Measurements from ENCODE around the gene NRP1.

The NRP1 gene

DNA sequence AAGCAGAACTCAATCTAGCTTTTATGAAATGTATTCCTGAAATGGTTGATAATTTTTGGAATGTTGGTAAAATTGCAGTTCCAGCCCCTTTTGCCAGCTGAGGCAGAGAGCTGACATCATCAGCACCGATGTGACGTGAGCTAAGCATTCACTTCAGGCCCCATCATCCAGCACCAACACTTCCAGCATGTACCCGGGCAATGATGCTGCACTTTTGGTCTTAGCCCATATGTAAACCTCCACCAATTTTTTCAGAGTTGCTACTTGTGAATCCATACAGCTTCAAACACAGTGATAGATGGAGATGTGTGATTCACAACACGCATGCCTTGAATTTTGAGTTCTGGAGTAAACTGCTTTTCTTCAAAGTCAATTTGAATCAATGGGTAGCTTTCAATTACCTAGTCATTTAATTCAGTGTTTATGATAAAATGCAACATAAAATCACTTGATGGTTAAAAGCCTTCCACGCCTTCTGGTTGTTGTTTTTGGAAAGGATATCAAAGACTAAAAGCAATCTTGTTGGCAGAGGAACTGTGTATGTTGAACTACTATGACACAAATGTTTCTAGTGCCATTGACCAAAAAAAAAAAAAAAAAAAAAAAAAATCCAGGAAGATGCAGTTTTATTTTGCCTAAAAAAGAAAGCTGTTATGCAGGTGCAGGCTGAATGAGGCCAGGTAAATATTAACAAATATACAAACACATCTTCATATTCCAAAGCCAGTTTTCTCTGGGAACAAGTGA lies 73.9 kb downstream of the NRP1 start:
- no peak for DNase-seq (ENCODE audit: low read depth in 3 of 3)

DNA sequence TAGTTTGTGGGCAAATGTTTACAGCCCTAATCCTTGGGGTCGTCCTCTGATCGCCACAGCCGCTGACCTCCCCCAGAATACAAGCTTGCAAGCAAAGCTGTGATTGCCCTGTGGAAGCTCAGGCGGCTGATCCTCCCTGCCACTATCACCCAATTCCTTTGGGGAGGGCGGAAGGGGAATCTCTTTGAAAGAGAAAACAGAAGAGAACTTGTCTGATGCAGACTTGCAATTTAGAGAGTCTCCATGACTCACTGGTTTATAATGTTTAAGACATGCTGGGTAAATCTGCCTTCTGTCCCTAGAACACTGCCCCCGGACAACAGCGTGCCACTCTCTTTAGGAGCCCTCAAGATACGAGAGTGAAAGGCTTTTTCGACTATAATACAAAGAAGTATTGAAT lies 75.5 kb downstream of the NRP1 start:
- no peak for DNase-seq (ENCODE audit: low read depth in 3 of 3)

DNA sequence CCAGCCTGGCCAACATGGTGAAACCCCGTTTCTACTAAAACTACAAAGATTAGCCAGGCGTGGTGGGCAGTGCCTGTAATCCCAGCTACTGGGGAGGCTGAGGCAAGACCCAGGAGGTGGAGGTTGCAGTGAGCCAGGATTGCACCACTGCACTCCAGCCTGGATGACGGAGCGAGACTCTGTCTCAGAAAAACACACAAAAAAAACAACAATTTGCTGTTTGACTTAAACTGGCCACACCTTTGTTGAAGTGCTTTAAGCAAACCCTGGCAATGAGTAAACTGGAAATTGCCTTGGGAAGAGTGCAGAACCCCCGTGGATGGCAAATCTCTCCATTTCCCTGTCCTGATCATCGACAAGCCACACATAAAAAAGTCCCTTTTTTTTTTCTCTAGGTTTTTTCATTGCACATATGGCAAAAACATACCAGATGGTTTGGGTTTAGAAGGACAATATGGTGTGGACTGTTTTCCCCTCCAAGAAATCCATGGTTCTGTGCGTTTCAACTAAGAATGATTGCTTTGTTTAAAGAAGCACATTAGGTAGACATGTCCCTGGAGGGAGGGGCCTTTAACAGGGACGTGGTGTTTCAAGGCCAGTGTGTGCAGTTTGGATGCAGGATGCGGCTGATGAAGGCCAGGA lies 76.9 kb downstream of the NRP1 start:
- no peak for DNase-seq (ENCODE audit: low read depth in 3 of 3)

DNA sequence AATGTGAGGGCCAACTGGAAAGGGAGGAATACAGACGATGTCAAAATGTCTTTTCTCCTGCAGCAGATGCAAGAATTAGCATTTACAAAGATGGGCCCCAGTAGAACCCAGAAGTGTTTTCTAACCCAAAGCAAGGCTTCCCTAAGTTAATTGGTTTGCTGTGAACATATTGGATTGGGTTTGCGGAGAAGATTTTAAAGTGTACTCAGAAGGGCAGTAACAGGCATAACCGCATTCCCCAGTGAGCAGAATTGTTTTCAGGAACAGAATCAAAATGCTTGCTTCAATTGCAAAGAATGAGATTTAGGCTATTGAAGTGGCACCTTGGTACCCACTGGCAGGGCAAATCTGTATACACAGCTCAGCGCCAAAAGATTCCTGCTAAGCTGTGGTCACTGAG lies 78.0 kb downstream of the NRP1 start:
- no peak for DNase-seq (ENCODE audit: low read depth in 3 of 3)

DNA sequence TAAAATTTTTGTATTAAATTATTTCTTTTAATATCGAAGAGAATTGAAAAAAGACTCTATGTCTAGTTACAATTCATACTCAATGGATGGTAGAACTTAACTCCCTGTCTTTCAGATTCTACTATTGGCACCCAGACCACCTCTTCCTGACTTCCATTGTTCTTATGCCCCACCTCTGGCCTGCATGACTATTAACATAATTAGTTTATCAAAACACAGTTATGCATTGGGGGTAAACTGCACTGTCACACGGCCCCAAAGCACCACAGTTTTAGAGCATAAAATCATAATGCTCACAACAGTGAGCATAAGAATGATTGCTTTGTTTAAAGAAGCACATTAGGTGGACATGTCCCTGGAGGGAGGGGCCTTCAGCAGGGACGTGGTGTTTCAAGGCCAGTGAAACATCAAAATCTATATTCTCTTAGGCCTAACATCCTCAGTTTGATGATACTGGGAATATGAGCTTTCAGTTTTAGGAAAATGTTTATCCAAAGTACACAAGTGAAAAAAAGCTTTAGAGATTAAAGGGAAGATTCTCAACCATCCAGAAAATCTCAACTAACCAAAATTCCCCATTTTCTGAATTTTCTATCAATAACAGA lies 79.8 kb downstream of the NRP1 start:
- DNase-seq (ENCODE audit: low read depth in 3 of 3) = no peak

DNA sequence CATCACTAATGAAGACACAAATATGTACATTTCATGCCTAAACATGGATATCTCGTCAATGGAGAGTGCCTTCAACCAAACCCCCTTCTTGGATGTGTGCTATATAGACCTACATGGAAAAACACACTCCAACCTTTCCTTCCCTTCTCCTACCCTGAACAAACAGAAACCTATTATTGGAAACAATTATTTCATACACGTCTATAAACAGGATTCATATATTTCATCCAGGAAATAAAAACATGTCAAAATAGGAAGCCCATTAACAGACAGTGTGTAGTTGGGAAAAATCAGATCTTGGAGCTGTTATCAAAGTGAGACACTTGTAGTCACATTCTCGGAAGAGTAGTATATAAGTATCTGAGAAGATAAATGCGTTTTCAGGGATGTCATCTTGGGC lies 81.1 kb downstream of the NRP1 start:
- DNase-seq (ENCODE audit: low read depth in 3 of 3) = no peak

DNA sequence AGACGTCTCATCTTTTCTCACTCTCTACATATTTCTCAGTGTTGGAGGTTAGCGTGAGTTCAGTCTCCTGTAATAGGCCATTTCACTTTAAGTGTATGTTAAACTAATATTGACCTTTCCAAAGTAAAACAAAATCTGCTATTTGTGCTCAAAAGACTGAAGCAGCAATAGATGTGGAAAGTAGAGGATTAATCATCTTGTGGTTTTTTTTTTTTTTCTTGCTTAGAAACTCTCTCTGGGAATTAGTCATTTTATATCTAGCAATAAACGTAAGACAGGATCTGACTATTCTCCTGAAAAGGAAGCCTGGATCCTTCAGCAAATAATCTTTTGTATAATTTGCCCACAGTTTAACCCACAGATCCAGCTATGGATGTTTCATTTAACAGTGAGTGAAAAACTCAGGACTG lies 81.7 kb downstream of the NRP1 start:
- no peak for DNase-seq (ENCODE audit: low read depth in 3 of 3)

DNA sequence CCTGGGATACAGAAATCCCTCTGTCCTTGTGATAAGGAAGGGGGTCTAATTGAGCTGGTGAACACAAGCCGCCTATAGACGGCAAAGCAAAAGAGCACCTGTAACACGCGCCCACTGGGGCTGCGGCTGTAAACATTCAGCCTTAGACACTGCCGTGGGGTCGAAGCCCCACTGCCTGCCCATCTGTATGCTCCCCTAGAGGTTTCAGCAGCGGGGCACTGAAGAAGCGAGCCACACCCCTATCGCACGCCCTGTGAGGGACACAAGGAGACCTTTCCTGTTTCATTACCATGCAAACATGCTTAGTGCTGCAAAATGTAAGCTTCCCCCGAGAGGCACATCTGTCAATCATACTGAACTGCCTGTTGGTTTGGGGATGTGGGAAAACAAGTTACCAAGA lies 82.1 kb downstream of the NRP1 start:
- no peak for DNase-seq (ENCODE audit: low read depth in 3 of 3)

DNA sequence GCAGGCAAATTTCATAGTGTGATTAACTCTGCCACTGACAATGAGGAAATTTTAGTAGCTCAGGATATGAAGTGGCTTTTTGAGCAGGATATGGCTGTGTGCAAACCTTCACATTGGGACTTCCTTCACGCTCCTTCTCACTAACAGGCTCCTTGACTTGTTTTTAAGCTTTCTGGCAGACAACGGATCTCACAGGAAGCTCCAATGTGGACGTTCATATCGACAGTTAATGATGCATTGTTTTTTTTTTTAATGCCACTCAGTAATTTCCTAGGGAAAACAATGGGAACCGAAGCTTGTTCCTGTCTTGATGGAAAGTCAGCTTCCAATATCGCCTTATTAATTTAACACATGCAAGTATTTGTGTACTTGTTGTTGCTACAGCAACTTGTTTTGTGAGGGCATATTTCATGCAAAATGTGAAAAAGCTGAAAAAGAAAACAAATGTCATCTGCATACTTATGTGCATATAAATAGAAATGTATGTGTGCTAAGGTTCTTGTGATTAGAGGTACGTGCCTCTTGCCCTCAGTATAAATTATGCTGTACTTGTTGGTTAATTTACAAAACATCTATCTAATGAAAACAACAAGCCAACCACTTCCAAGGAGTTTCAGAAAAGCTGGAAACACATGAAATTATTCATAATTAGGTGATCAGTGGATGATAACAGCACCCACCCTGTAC lies 84.7 kb downstream of the NRP1 start:
- DNase-seq (ENCODE audit: low read depth in 3 of 3) = no peak

DNA sequence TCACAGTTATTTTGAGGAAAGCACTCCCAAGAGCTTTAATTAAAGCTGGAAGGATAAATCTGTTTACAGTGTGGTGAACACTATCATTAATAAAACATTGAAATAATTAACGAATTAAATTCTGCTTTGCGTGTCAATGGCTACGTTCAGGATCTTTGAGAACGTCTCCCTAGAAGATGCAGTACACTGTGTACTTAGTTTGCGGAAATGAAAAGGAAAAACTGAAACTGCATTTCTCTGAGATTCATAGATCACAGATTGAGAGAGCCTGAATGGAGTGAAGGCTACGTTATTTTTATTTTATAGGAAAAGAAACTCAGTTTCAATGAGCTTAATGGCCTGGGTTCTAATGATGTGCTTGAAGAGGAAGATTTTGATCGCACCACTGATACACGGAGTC lies 85.3 kb downstream of the NRP1 start:
- DNase-seq (ENCODE audit: low read depth in 3 of 3) = no peak

DNA sequence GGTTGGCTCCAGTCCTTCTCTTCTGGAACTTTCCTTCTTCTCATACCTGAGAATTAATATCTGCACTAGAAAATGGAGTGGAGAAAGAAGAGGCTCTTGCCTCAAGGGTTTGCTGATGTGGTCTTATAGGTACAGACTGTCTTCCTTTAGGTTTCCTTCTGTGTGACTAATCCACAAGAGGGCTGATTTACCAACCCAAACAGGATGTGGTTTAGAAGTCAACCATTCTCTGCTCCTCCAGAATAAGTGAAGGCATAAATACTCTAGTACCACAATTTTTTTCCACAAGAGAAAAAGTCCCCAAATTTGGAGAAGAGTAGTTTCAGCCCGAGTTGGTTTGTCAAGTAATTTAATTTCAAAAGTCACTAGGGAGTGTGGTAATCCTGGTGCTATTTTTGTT lies 85.8 kb downstream of the NRP1 start:
- DNase-seq (ENCODE audit: low read depth in 3 of 3) = no peak

DNA sequence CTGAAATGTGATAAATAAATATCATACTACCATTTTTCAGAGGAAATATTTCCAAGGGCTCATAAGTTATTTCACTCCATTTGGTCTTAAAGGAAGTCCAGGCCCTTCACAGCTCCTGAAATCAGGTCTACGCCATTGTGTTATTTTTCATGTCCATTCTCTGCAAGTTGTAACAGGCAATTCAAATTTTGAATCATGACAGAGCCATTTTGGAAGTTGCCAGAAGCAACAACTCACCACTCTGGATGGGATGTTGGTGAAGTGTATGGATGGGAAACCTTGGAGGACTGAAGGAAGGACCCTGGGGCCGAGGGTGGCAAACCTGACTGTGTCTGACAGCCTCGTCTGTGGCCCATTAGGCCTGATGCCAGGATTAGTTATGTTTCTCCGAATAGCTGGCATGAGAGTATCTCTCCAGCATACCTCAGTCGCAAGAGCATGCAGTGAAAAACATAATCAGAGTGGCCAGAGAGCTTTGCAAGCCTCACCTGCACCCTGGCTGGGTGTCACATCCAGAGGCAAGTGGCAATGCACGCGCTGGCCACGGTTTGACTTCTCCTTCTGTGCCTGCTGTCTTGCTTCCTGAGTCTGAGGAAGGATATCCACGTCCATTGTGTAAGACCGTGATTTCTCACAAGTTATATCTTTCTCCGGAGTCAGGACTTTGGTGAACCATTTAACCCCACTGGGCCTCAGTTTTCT lies 87.1 kb downstream of the NRP1 start:
- no peak for DNase-seq (ENCODE audit: low read depth in 3 of 3)

DNA sequence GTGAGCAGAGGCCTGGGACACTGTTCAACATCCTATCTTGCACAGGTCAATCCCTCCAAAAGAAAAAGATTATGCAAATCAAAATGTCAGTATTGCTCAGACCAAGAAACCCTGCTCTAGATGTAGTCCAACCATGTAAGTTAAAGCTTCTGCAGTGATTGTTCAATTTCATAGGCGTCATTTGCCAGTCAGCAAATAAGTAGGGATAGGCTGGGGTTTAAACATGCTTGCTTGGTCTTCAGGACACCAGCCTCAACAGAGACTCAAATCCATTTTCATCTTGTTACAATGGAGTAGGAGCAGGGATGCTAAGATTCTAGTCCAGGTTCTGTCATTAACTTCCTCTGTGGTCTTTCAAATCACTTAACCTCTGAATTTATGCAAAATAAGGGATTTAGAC lies 89.1 kb downstream of the NRP1 start:
- DNase-seq (ENCODE audit: low read depth in 3 of 3) = no peak

DNA sequence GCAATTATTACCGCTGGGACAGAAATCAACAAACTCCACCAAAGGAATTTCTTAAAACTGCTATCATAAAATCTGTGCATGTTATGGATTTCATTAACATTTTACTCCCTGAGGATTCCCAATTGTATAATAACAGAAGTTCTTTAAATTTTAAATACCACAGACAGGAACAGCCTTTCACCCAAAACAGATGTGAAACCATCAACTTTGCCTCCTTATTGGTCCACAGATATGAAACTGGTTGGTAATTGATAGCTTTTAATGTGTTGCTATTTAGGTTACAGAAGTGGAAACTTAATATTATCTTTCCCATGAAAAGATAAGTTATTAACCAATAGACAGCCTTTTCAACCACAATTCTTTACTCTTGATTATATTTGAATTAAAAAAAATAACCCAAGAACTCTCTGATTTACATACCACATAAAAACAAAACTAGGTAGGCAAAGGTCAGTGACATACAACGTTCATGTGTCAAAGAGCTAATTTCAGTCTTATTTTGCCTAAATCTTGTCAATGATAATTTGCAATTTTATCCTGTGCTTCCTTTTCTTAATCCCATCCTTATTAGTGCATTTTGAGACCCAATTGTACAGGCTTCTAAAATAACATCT lies 90.0 kb downstream of the NRP1 start:
- no peak for DNase-seq (ENCODE audit: low read depth in 3 of 3)

DNA sequence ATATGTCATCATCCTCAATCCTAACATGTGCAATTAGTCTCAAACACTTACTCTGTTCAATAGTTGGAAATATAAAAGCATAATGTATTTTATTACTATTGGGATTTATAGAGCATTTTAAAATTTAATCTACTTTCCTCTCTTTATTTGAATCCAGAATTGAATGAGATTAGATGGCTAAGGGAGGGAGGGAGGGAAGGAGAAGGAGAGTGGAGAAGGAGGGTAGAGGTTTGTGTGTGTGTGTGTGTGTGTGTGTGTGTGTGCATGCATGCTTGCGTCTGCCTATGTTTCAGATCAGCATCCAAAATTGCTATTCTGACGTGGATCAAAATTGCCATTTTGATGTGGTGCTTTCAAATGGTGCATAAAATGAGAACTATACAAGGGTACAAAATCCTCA lies 90.8 kb downstream of the NRP1 start:
- DNase-seq (ENCODE audit: low read depth in 3 of 3) = no peak

DNA sequence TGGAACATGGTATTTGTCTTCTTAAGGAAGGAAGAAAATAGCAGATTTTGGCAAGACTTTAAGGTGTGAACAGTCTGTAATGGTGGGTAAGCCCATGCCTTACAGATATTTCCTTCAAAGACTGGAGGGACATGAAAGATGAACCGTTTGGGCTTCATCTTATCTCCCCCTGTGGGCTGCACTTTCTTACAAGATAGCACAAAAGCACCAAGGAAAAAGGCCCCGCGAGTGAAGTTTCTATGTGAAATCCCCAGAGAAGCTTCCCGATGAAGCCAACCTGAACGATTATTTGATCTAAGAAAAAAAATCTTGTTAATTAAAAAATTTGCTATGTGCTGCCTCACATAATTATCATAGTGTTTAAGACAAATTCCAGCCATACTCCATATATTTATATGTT lies 91.5 kb downstream of the NRP1 start:
- DNase-seq (ENCODE audit: low read depth in 3 of 3) = no peak

DNA sequence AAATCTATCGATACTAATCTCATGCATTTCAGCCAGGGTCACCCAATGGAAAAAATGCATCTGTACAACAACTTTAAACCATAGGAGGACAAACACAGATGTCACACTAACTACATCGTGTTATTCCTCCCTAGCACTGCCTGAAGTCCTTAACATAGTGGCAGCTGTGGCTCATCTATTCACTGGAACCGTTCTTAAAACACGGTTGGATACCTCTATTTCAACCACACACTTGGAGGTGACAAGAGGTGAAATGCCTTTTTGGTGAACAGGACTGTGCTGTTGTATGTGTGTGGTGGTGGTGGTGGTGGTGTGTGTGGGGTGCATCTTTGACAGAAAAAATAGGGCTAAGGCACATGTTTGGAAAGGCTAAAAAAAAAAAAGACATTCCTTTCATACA lies 93.1 kb downstream of the NRP1 start:
- no peak for DNase-seq (ENCODE audit: low read depth in 3 of 3)

DNA sequence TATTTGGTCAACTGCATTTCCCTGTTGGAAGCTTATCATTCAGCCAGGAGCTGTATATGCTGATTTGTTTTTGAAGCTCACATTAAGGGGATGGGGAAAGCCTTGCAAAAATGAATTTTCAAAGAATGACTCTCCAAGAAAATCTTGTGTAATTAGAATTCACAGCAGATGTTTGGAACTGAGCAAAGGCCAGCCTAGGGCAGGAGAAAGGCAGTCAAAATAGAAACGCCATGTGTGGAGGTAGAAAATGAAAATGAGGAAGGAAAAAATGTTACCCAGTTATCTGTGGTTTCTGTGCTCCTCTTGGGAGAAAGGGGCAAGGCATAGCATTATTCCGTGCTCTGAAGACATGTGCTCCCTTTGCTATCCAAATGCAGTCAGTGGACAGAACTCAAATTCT lies 93.5 kb downstream of the NRP1 start:
- DNase-seq (ENCODE audit: low read depth in 3 of 3) = no peak

DNA sequence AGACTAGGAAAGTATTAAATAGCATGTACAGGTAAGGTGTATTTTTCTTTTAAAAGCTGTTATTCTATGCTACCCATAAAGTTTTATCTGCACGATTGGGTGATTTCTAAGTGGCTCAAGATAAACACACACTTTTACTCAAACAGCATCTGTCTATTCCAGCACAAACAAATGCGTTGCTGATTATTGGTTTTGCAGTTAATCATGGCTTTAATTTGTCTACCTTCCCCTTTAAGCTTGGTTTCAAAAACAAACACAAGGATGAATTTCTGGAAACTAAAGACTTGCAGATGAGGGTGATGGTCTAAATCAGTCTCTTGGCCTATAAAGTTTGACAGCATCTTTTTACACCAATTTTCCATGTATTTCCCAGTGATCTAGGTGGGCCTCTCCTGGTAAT lies 94.2 kb downstream of the NRP1 start:
- DNase-seq (ENCODE audit: low read depth in 3 of 3) = no peak

DNA sequence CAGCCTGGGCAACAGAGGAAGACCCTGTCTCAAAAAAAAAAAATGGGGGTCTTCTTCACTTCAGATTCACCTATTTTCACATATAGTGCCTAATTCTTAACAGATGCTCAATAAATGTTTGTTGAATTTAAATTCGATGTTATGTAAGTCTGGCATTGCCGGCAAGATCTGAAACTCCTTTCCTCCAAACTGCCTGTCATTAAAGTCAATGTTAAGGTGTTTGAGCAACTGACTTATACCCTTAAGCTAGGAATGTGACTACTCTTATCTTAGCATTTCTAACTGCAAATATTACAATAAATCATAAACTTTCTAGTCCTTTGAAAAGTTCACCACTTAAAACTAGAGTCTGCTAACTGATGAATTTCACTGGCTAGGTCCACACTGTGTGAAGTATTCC lies 95.2 kb downstream of the NRP1 start:
- DNase-seq (ENCODE audit: low read depth in 3 of 3) = no peak

DNA sequence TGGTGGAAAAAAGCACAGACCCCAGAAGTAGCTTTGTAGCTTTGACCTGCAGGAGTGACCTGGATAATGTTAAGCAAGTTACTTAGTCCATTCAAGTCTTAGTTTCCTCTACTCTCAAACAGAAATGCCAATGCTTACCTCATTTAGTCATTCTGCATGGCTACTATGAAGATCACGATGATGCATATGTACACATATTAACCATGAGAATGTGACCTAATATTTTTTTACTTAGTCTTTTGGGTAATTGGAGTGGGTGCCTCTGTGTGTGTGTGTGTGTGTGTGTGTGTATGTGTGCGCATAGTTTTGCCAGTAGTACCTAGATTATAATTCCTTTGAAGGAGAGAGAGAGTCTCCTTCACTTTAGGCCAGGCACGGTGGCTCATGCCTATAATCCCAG lies 95.8 kb downstream of the NRP1 start:
- no peak for DNase-seq (ENCODE audit: low read depth in 3 of 3)

All from stimulated activated CD4-positive, alpha-beta T cell treated with anti-CD3 and anti-CD28 coated beads, TNF-alpha, amount 100 ng/mL, for 4 hours (primary cell).